SH-SY5Y (cell line): ENCODE data around the gene AP1G1.

ENCODE experiments used
- GATA2 ChIP-seq: IDR thresholded peaks from 2 replicates; pipeline ENCODE4 v1.6.1; 2011; ENCODE audit warnings: mild to moderate bottlenecking, low read depth, low read length
- GATA3 ChIP-seq: IDR thresholded peaks from 2 replicates; pipeline ENCODE4 v1.6.1; 2011; ENCODE audit warnings: low read depth, mild to moderate bottlenecking, low read length, moderate library complexity

AP1G1 gene

GRCh38 chr16:71808593-71809459 lies at the start of gene AP1G1:
Gene AP1G1 (minus strand): TSS chr16:71808834. CDS start chr16:71789479, 19,355 bp downstream.
- TF ChIP-seq GATA3, result no peak
- no peak for TF ChIP-seq GATA2

GRCh38 chr16:71855937-71856662 lies 47.5 kb upstream of the AP1G1 start:
- no peak for TF ChIP-seq GATA2
- no peak for TF ChIP-seq GATA3

- no peak for TF ChIP-seq GATA3
- TF ChIP-seq GATA2, result no peak
These were observed 45.8 kb upstream of the AP1G1 start for GRCh38 chr16:71854369-71854948.

DNA sequence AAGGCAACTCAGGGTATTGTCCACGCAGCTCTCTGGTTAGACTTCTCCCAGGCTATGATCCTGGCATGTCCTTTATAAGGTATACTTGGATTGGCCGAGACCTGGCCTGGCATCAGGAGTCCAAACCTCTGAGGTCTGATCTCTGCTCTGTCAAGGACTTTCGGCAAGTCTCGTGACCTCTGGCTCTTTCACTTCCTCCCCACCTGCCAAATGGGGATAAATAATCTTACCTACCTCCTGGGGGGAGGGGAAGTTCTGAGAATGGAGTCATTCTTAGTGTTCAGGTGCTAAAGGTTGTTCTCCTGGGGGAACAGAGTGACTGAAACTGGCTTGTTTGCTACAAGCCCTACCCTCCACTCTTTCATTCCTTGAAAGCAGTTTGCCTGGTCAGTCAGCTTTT lies 44.8 kb upstream of the AP1G1 start:
- no peak for TF ChIP-seq GATA2
- no peak for TF ChIP-seq GATA3

DNA sequence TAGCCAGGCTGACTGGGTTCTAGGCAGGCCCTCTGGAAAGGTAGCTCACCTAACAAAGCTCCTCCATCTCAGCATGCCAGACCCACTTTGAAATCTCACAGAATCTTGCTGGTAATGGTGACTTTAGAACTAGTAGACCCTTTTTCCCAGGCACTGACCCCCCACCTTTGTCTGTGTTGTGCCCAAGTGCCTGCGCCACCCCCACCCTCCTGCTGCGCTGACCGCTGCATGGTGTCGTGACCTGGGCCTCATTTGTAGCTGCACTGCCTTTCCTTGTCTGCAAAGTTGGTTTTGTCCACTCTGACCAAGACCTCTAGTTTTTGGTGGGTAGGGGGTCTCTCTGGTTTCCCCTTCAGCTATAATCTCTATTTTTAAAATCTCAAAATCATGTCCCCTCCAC lies 43.9 kb upstream of the AP1G1 start:
- TF ChIP-seq GATA3, result no peak
- no peak for TF ChIP-seq GATA2

GRCh38 chr16:71852158-71852557 lies 43.5 kb upstream of the AP1G1 start:
- no peak for TF ChIP-seq GATA3
- no peak for TF ChIP-seq GATA2

GRCh38 chr16:71851746-71852145 lies 43.1 kb upstream of the AP1G1 start:
- no peak for TF ChIP-seq GATA3
- no peak for TF ChIP-seq GATA2

- TF ChIP-seq GATA2 (no peak), GATA3 (no peak)
These were observed 40.0 kb upstream of the AP1G1 start for GRCh38 chr16:71848622-71849021.

DNA sequence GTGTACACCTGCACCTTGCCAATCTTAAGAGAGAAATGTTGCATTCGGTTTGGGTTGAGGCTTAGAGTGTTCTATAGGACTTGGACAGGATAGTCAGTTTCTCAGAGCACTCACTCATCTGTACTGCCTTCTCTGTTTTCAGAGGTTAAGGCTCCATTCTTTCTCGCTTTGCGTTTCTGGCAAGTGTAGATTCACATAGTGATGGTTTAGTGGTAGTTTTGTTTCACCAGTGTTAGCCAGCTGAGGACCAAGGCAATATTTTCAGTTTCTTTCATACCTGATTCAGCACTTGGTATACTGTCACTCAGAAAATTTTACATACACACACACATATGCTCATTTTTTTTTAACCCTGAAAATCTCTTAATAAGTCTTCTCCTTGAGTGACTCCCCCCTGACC lies 38.5 kb upstream of the AP1G1 start:
- TF ChIP-seq GATA3, result no peak
- no peak for TF ChIP-seq GATA2

DNA sequence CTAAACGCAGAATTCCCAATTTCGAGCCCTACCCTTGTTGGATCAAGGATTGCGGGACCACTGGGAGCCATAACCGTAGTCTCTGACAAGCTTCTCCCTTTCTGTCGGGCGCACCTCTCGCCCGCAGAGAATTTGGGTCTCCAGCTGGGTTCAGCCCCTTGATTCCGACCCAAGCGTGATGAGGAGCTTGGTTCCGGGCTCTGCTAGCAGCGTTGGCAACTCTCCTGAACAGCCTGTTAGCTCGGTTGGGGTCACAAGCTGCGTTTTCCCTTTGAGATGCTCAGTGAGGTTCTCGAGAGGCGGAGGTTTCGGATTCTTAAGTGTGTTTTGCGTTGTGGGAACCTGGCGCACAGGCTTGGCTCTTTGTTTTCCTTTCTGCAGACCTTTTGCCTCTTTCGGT lies 37.8 kb upstream of the AP1G1 start:
- TF ChIP-seq GATA2 (no peak), GATA3 (no peak)

GRCh38 chr16:71845639-71846430 lies 37.2 kb upstream of the AP1G1 start, which contains the start of gene ATXN1L:
Gene ATXN1L (plus strand): TSS chr16:71845976. CDS start chr16:71849741, 3,765 bp downstream.
- TF ChIP-seq GATA3 (no peak), GATA2 (no peak)

DNA sequence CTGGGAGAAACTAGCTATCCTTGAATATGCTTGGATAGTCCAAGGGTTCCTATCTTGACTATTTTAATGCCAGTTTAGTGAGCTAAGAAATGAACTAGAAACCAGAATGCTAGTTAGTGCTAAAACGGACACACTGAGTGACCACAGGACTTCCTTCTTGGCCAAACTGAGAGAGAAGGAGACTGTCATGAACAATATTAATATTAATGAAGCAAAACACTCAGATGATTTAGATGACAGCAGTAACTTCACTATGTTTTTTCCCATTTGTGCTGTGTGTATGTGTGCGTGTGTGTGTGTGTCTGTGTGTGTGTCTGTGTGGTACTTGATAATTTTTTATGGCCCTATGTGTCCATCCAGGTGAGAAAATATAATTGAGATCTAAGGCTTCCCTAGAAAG lies 34.9 kb upstream of the AP1G1 start:
- TF ChIP-seq GATA2 (no peak), GATA3 (no peak)

DNA sequence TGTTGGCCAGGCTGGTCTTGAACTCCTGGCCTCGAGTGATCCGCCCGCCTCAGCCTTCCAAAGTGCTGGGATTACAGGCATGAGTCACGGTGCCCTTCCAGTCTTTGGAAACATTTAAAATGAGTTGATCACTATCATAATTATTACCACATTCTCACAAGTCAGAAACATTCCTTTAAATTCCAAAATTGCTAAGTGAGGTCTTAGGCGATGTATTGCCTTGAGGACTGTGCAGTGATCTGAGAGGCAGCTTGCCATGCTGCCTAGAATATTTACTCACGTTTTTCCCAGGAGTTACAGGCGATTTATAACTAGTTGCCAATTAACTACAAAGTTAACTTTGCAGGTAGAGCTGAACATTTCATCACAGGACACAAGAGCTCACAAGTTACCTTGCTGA lies 31.4 kb upstream of the AP1G1 start:
- TF ChIP-seq GATA3 (no peak), GATA2 (no peak)

- TF ChIP-seq GATA3, result no peak
- TF ChIP-seq GATA2, result no peak
These were observed 28.5 kb upstream of the AP1G1 start for GRCh38 chr16:71837150-71837549.

DNA sequence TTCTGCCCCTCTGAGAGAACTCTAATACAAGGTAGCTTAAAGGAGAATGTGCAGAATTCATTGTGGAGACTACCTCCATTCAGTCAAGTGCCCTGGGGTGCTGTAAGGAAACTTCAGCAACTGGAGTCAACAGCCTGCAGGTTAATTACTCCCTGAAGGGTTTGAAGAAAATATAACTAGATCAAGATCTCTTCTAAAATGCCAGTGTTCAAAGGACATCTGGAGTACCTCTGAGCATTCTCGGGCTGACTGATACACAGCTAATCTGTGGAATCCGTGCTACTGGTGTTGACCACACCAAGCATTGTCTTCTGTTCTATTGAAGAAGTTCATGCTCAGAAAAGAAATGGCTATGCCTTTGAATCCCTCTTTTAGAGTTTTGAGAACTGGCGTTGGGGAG lies 25.7 kb upstream of the AP1G1 start:
- TF ChIP-seq GATA2 (no peak), GATA3 (no peak)
